ENCODE data around the gene GRID2. TPM values are rescaled to one million over a fixed set of nuclear protein-coding genes. Genes with fewer than 3 reads are reported as not detected.

Gene GRID2
- 19.8 TPM for total RNA-seq

DNA sequence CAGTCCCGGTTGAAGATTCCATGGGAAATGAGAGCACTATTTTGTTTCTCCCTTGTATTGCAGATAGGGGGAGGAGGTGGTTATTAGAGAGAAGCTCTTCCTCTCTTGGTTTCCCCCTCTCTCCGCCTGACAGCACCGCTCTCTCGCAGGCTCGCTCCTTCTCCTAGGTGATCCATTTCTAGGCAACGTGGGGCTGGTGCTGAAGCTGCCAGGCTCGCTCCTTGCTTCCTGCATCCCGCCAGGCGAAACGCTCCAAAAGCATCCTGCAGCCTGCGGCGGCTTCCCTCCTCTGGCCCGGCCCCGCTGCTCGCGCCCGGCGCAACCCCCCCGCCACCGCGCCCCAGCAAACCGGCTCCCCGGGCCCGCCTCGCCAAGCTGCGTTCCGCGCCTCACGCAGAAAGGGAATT, at the start of gene GRID2:
GRID2 (plus strand) TSS at position 346 of the 407 bp plus-strand sequence.

